ENCODE results near the gene LAPTM5. TPM values are rescaled to one million over a fixed set of nuclear protein-coding genes. Genes with fewer than 3 reads are reported as not detected.

Gene LAPTM5
- total and polyA plus RNA-seq, 4 donors, result 18.0 to 46.2 (median 28.1) TPM

DNA sequence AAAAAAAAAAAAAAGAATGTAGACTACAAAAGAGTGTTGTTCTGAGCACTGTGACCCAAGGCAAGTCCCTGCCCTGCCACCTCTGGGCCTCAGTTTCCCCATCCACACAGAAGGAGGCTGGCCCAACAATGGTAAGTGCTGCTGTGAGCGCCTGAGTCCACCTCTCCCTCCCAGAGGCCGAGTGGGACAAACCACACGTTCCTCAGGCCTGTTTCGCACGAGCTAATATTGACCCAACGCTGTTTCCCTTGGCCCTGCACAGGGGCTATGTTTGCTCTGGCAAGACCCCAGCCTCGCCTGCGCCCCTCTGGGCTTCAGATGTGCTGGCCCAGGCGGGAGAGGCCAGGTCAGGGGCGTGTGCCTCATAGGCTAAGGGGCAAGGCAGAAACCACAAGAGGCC, 12.6 kb upstream of the LAPTM5 start:
- H3K4me1 ChIP-seq (ENCODE audit: control insufficient read depth in 4 of 4, insufficient read depth in 4 of 4, low read length in 3 of 4), result no peaks in the 10 kb centered on the region
- peaks cover 0 to 2% (median 0%) of the 10 kb centered on the region in 4 donors for H3K27me3 ChIP-seq (ENCODE audit: control insufficient read depth in 4 of 4, insufficient read depth in 4 of 4, low read length in 3 of 4)
- no peak overlapping the region for H3K4me3 ChIP-seq (ENCODE audit: low read depth in 1 of 3, low read length in 3 of 3)
- no peak overlapping the region for H3K9ac ChIP-seq (ENCODE audit: low read depth in 1 of 2, low read length in 2 of 2)
- DNase-seq (ENCODE audit: low spot score), result peak; percentile 69
- no peaks in the 10 kb centered on the region for H3K36me3 ChIP-seq (ENCODE audit: control insufficient read depth in 4 of 4, insufficient read depth in 3 of 4, low read depth in 1 of 4, low read length in 3 of 4)
- no peak overlapping the region for H3K27ac ChIP-seq (ENCODE audit: low read depth in 1 of 2, low read length in 2 of 2)
- H3K9me3 ChIP-seq (ENCODE audit: control insufficient read depth in 4 of 4, low read length in 3 of 4), result no peaks in the 10 kb centered on the region
- no peak for TF ChIP-seq HNF4A (conservative IDR thresholded peaks at IDR 0.05)
- 58% methylated on average over 10 of the region's 10 CpGs for WGBS

DNA sequence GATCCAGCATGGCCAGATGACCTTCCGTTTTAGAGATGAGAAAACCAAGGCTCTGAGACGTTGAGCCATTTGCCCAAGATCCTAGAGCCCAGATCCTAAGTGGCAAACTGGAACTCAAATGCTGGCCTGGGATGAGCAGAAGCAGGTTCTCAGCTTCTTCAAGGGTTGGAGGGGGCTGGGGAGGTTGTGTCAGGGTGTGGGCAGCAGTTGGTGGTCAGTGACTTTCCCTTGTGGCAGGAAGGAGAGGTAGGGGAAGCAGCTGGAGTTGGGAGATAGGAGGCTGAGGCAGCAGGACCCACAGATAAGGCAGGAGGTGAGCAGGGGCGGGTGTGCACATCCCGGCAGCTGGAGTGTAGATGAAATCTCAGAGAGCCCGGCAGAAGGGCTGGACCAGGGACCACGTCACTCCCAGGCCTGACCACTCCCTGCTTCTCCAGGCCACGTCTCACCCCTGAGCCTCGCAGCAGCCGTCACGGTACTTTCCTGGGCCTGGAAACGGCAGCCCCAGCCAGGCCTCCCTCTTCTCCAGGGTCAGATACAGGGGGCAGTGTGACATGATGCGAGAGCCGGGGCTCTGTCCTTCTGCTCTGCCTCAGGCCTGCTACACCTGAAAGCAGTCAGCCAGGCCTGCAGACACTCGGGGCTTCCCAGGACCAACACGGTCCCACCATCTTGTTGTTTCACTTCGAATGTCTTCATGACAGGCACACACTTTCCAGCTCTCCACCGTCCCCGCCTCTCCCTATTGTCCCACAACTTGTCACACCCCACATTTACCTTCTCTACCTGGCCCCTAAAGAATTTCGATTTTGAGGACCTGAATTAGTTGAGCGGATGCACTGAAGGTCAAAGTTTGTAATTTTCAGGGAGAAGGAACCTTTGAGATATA, 11.5 kb upstream of the LAPTM5 start:
- peak; percentile 84 for DNase-seq (ENCODE audit: low spot score)
- 79% methylated on average over 20 of the region's 20 CpGs for WGBS
- Histone ChIP-seq H3K4me3 (ENCODE audit: low read depth in 1 of 3, low read length in 3 of 3) (no peak overlapping the region), H3K9me3 (ENCODE audit: control insufficient read depth in 4 of 4, low read length in 3 of 4) (no peaks in the 10 kb centered on the region), H3K27me3 (ENCODE audit: control insufficient read depth in 4 of 4, insufficient read depth in 4 of 4, low read length in 3 of 4) (peaks cover 0 to 2% (median 0%) of the 10 kb centered on the region in 4 donors), H3K27ac (ENCODE audit: low read depth in 1 of 2, low read length in 2 of 2) (no peak overlapping the region), H3K9ac (ENCODE audit: low read depth in 1 of 2, low read length in 2 of 2) (no peak overlapping the region), H3K4me1 (ENCODE audit: control insufficient read depth in 4 of 4, insufficient read depth in 4 of 4, low read length in 3 of 4) (no peaks in the 10 kb centered on the region), H3K36me3 (ENCODE audit: control insufficient read depth in 4 of 4, insufficient read depth in 3 of 4, low read depth in 1 of 4, low read length in 3 of 4) (no peaks in the 10 kb centered on the region)
- TF ChIP-seq GABPA (IDR thresholded peaks at IDR 0.05 in 1 of 2, conservative IDR thresholded peaks at IDR 0.05 in 1 of 2) (no peak), TAF1 (conservative IDR thresholded peaks at IDR 0.05) (no peak), HNF4G (IDR thresholded peaks at IDR 0.05) (no peak), FOXA1 (IDR thresholded peaks at IDR 0.05) (no peak), EGR1 (IDR thresholded peaks at IDR 0.05; ENCODE audit: low read depth in 2 of 2) (no peak), JUND (IDR thresholded peaks at IDR 0.05) (no peak), FOXA2 (IDR thresholded peaks at IDR 0.05) (no peak), NR2F2 (IDR thresholded peaks at IDR 0.05) (no peak), SP1 (IDR thresholded peaks at IDR 0.05) (no peak), YY1 (IDR thresholded peaks at IDR 0.05) (no peak), CTCF (IDR thresholded peaks at IDR 0.05; ENCODE audit: low read depth, low read length, missing input control) (no peak), RXRA (IDR thresholded peaks at IDR 0.05) (no peak), RAD21 (IDR thresholded peaks at IDR 0.05) (no peak), HNF4A (conservative IDR thresholded peaks at IDR 0.05) (no peak), REST (IDR thresholded peaks at IDR 0.05) (no peak)
- TF ChIP-seq, protein P1, sequence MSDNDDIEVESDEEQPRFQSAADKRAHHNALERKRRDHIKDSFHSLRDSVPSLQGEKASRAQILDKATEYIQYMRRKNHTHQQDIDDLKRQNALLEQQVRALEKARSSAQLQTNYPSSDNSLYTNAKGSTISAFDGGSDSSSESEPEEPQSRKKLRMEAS (IDR thresholded peaks at IDR 0.05), result no peak
- TF ChIP-seq, protein P2, sequence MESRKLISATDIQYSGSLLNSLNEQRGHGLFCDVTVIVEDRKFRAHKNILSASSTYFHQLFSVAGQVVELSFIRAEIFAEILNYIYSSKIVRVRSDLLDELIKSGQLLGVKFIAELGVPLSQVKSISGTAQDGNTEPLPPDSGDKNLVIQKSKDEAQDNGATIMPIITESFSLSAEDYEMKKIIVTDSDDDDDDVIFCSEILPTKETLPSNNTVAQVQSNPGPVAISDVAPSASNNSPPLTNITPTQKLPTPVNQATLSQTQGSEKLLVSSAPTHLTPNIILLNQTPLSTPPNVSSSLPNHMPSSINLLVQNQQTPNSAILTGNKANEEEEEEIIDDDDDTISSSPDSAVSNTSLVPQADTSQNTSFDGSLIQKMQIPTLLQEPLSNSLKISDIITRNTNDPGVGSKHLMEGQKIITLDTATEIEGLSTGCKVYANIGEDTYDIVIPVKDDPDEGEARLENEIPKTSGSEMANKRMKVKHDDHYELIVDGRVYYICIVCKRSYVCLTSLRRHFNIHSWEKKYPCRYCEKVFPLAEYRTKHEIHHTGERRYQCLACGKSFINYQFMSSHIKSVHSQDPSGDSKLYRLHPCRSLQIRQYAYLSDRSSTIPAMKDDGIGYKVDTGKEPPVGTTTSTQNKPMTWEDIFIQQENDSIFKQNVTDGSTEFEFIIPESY (IDR thresholded peaks at IDR 0.05), result no peak
- TF ChIP-seq, protein P3, sequence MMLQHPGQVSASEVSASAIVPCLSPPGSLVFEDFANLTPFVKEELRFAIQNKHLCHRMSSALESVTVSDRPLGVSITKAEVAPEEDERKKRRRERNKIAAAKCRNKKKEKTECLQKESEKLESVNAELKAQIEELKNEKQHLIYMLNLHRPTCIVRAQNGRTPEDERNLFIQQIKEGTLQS (IDR thresholded peaks at IDR 0.05), result no peak
